ENCODE results near the gene IL1B. TPM values are rescaled to one million over a fixed set of nuclear protein-coding genes. Genes with fewer than 3 reads are reported as not detected.

IL1B gene
- total RNA-seq, 2 experiments from 2014 or later, result 3.8 to 5.6 TPM

- Mint-ChIP-seq H3K4me3 (no peak overlapping the region), H3K27me3 (no peaks in the 10 kb centered on the region), H3K36me3 (ENCODE audit: low read depth) (no peaks in the 10 kb centered on the region), H3K27ac (no peak overlapping the region), H3K9me3 (no peaks in the 10 kb centered on the region), H3K4me1 (ENCODE audit: low read depth) (no peaks in the 10 kb centered on the region)
- TF ChIP-seq CTCF (IDR thresholded peaks at IDR 0.05), result no peak
- H3K27ac ChIP-seq (ENCODE audit: low read depth in 1 of 2, low read length in 2 of 2), result no peak overlapping the region
- intact Hi-C loops (cut with DNase I, micrococcal nuclease), result no loop called here
- no peaks in the 10 kb centered on the region for H3K36me3 ChIP-seq (ENCODE audit: insufficient read depth, low read length)
- H3K9me3 ChIP-seq (ENCODE audit: control insufficient read depth in 1 of 2, insufficient read depth in 1 of 2, low read length in 2 of 2), result no peaks in the 10 kb centered on the region
- no peak overlapping the region for H3K4me3 ChIP-seq (ENCODE audit: low read length)
- DNase-seq, result no peak
- POLR2A ChIA-PET, result no interaction called here
- no peak for ATAC-seq (ENCODE audit: poor library complexity)
- CTCF ChIA-PET, result no interaction called here
- H3K27me3 ChIP-seq (ENCODE audit: control insufficient read depth in 1 of 2, insufficient read depth in 2 of 2, low read length in 2 of 2), result no peaks in the 10 kb centered on the region
- H3K4me1 ChIP-seq (ENCODE audit: insufficient read depth, low read length), result no peaks in the 10 kb centered on the region
These were observed 8.3 kb downstream of the IL1B start for GRCh38 chr2:112828251-112828691.

GRCh38 chr2:112827604-112828185, 8.9 kb downstream of the IL1B start:
- Mint-ChIP-seq H3K27ac (no peak overlapping the region), H3K4me1 (ENCODE audit: low read depth) (peaks cover under 1% of the 10 kb centered on the region), H3K36me3 (ENCODE audit: low read depth) (no peaks in the 10 kb centered on the region), H3K4me3 (no peak overlapping the region), H3K27me3 (no peaks in the 10 kb centered on the region), H3K9me3 (no peaks in the 10 kb centered on the region)
- intact Hi-C loops (cut with DNase I, micrococcal nuclease), result no loop called here
- CTCF ChIA-PET, result no interaction called here
- H3K4me3 ChIP-seq (ENCODE audit: low read length), result no peak overlapping the region
- H3K27me3 ChIP-seq (ENCODE audit: control insufficient read depth in 1 of 2, insufficient read depth in 2 of 2, low read length in 2 of 2), result no peaks in the 10 kb centered on the region
- ATAC-seq (ENCODE audit: poor library complexity) (no peak), DNase-seq (no peak)
- POLR2A ChIA-PET, result no interaction called here
- no peaks in the 10 kb centered on the region for H3K9me3 ChIP-seq (ENCODE audit: control insufficient read depth in 1 of 2, insufficient read depth in 1 of 2, low read length in 2 of 2)
- no peaks in the 10 kb centered on the region for H3K4me1 ChIP-seq (ENCODE audit: insufficient read depth, low read length)
- H3K27ac ChIP-seq (ENCODE audit: low read depth in 1 of 2, low read length in 2 of 2), result no peak overlapping the region
- no peaks in the 10 kb centered on the region for H3K36me3 ChIP-seq (ENCODE audit: insufficient read depth, low read length)
- TF ChIP-seq CTCF (IDR thresholded peaks at IDR 0.05), result no peak

GRCh38 chr2:112827009-112827408, 9.6 kb downstream of the IL1B start:
- Mint-ChIP-seq H3K27me3 (no peaks in the 10 kb centered on the region), H3K27ac (no peak overlapping the region), H3K4me1 (ENCODE audit: low read depth) (peaks cover 7% of the 10 kb centered on the region), H3K4me3 (no peak overlapping the region), H3K9me3 (no peaks in the 10 kb centered on the region), H3K36me3 (ENCODE audit: low read depth) (no peaks in the 10 kb centered on the region)
- ATAC-seq (ENCODE audit: poor library complexity), result no peak
- Histone ChIP-seq H3K27ac (ENCODE audit: low read depth in 1 of 2, low read length in 2 of 2) (no peak overlapping the region), H3K36me3 (ENCODE audit: insufficient read depth, low read length) (no peaks in the 10 kb centered on the region), H3K4me1 (ENCODE audit: insufficient read depth, low read length) (no peaks in the 10 kb centered on the region), H3K4me3 (ENCODE audit: low read length) (no peak overlapping the region), H3K9me3 (ENCODE audit: control insufficient read depth in 1 of 2, insufficient read depth in 1 of 2, low read length in 2 of 2) (no peaks in the 10 kb centered on the region), H3K27me3 (ENCODE audit: control insufficient read depth in 1 of 2, insufficient read depth in 2 of 2, low read length in 2 of 2) (no peaks in the 10 kb centered on the region)
- DNase-seq, result no peak
- intact Hi-C loops (cut with DNase I, micrococcal nuclease), result no loop called here
- TF ChIP-seq CTCF (IDR thresholded peaks at IDR 0.05), result no peak
- ChIA-PET CTCF (no interaction called here), POLR2A (no interaction called here)
